Epithelial cell of esophagus (primary cell): ENCODE measurements around the gene APIP.

ENCODE experiments used
- DNase-seq: peaks from one replicate; pipeline ENCODE4 v3.0.0; 2010; ENCODE audit warnings: low read depth
- H3K4me3 ChIP-seq: 2 replicates; pipeline ENCODE4 v1.5.1; 2011; ENCODE audit warnings: mild to moderate bottlenecking, low read length, control low read depth
- TF ChIP-seq, protein P1 (sequence below): IDR thresholded peaks from 2 replicates; pipeline ENCODE4 v1.5.1; 2011; ENCODE audit warnings: low read depth, mild to moderate bottlenecking, low read length, control low read depth, inconsistent platforms; ENCODE audit not compliant: insufficient read depth; ENCODE audit errors: missing control alignments

APIP gene

DNA sequence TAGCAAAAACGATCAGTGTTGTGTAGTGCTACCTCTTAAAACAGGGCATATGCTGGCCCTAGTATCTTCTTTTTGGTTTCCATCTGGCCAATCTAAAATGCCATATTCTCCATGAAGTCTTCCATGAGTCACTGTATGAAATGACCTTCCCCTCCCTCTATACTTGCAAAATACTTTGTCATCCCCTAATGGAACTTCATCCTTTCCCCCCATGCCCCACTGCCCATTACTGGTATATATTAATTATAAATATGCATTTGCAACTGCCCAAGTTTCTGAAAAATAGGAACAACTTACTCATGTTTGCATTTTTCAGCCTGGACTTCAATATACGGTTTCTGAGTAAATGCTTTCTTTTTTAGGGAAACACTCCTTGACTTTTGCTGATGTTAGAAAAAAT lies 4.5 kb downstream of the APIP start:
- TF ChIP-seq, protein P1, sequence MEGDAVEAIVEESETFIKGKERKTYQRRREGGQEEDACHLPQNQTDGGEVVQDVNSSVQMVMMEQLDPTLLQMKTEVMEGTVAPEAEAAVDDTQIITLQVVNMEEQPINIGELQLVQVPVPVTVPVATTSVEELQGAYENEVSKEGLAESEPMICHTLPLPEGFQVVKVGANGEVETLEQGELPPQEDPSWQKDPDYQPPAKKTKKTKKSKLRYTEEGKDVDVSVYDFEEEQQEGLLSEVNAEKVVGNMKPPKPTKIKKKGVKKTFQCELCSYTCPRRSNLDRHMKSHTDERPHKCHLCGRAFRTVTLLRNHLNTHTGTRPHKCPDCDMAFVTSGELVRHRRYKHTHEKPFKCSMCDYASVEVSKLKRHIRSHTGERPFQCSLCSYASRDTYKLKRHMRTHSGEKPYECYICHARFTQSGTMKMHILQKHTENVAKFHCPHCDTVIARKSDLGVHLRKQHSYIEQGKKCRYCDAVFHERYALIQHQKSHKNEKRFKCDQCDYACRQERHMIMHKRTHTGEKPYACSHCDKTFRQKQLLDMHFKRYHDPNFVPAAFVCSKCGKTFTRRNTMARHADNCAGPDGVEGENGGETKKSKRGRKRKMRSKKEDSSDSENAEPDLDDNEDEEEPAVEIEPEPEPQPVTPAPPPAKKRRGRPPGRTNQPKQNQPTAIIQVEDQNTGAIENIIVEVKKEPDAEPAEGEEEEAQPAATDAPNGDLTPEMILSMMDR, result no peak
- no peak overlapping the region for H3K4me3 ChIP-seq
- no peak for DNase-seq

DNA sequence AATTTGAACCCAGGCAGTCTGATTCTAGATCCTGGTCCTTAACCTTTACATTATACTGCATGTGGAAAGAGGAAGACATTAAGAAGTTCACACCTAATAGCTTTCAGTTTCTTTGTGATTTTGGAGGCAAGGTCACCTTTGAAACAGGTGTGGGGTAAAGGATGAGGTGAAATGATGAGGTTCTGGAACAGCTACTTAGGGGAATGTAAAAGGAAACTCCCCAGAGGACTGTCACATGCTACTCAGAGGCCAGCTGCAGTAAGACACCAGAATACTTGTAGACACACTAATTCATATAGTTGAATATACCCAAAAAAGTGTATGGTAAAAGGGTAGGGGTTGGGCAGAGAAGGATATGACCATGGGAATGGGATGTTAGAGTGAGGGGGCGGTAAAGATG lies 5.4 kb downstream of the APIP start:
- H3K4me3 ChIP-seq, result no peak overlapping the region
- DNase-seq, result no peak
- TF ChIP-seq, protein P1, result no peak

DNA sequence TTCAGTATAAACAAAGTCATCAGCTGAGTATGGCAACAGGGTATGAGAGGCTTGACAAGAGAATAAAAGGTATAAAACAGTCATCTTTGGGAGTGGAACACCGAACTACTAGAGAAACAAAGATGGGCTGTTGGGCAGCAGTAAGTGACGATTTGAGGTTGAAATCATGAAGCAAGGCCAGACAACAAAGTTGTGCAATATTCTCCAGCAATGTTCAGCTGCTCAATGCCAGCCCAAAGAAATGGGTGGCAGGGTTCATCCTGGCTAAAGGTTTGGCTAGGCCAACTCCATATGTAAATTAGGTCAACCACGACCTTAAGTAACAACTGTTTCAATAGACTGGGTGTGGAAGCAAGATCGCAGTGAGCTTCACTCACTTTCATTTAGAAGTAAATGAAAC lies 6.2 kb downstream of the APIP start:
- TF ChIP-seq, protein P1, result no peak
- H3K4me3 ChIP-seq, result no peak overlapping the region
- DNase-seq, result no peak

DNA sequence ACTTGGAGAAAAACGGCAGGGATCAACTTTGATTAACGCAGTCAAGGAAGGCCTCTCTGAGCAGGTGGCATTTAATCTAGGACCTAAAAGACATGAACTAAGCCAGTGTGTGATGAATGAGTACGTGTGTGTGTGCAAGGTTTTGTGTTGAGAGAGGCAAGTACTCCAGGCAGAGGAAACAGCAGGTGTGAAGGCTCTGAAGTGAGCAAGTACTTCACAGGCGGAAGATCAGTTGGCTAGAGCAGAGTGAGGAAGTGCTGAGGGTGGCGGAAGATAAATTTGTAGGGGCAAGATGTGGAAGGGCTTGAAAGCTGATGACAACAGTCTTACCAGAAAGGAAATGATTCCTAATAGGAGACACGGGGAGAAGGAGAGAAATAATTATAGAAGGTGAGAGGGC lies 6.8 kb downstream of the APIP start:
- no peak for DNase-seq
- TF ChIP-seq, protein P1, result no peak
- no peak overlapping the region for H3K4me3 ChIP-seq

DNA sequence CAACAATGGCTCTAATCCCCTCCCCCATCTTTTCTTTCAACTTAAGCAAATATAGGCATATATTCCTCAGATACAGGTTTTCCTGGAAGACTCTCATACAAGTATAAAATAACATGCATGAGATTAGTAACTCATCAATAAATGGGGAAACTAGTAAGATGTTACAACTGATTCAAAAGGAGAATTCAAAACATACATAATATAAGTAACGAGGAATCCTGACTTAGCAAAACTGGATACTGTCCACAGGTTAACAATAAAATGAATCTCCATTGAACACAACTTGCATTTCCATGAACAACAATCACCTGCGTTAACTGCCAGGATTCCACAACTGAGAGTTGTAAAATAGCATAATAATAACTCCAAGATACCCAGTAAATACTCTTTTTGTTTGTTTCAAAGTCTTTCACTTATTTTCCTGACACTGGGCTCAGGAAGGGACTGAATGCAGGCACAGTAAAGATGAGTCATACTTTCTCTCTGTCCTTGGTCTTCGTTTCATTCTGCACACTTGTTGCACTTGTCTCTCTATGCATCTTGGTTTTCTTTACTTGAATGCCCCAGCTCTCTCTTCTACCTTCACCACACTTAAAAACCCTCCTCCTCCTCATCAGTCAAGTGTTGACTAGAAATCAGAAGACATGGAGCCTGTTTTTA lies 8.1 kb downstream of the APIP start:
- TF ChIP-seq, protein P1, result no peak
- no peak for DNase-seq
- H3K4me3 ChIP-seq, result no peak overlapping the region

DNA sequence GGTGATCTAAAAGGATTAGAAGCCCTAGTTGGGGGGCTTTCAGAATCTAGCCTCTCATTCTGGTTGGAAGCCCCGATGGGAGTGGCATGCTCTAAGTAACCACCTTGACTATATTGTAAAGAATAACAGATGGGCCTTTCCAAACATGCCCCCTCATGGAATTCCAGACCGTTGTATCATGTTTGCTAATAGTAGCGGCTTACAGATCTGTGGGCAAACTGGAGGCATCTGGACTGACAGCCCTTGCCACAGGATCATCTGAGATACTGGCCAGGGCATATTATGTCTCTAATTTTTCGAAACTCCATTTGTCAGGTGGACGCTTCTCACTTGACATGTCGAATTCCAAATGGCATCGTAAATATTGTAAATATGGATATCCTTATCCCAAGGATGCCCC lies 10.5 kb downstream of the APIP start:
- TF ChIP-seq, protein P1, result no peak
- peak; percentile 30 for DNase-seq
- no peak overlapping the region for H3K4me3 ChIP-seq

DNA sequence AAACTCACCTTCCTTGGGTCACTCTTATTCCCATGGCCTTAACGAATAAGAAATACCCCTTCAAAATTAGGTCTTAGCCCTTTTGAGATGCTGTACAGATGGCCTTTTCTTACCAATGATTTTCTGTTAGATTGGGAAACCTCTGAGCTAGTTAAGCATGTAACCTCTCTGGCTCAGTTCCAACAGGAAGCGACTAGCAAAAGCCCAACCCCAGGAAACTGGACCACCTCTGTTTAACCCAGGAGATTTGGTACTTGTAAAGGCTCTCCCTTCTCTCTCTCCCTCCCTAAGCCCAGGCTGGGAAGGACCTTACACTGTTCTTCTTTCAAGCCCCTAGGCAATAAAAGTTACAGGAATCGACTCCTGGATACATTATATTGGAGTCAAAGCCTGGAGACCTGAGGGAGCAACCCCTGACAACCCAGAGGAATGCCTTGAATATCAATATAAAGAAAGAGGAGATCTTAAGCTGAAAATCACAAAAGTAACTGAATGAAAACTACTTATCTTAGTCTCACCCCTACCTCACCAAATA lies 11.7 kb downstream of the APIP start:
- H3K4me3 ChIP-seq, result no peak overlapping the region
- TF ChIP-seq, protein P1, result no peak
- peak; percentile 27 for DNase-seq
